Adipocyte (in vitro differentiated cells): Measurements from ENCODE around the gene MBL2.
A peak's percentile ranks its signal among the peaks of the same experiment; 100 is the strongest.

Source experiments
- DNase-seq: peaks from one replicate; pipeline ENCODE4 v3.0.0-alpha.2; 2015; ENCODE audit warnings: low read depth
- H3K27me3 ChIP-seq: replicated peaks from 2 replicates; pipeline ENCODE4 v1.7.0; 2013; ENCODE audit warnings: mild to moderate bottlenecking, low read length, moderate library complexity; ENCODE audit not compliant: control insufficient read depth, insufficient read depth
- H3K36me3 ChIP-seq: 2 replicates; pipeline ENCODE4 v1.7.0; 2013; ENCODE audit warnings: low read length, mild to moderate bottlenecking, moderate library complexity; ENCODE audit not compliant: control insufficient read depth, insufficient read depth, severe bottlenecking
- H3K4me1 ChIP-seq: 2 replicates; pipeline ENCODE4 v1.7.0; 2013; ENCODE audit warnings: mild to moderate bottlenecking, low read length, moderate library complexity; ENCODE audit not compliant: control insufficient read depth, insufficient read depth
- H3K4me3 ChIP-seq: 2 replicates; pipeline ENCODE4 v1.7.0; 2013; ENCODE audit warnings: mild to moderate bottlenecking, low read length, moderate library complexity
- H3K9ac ChIP-seq: 2 replicates; pipeline ENCODE4 v1.7.0; 2013; ENCODE audit warnings: mild to moderate bottlenecking, low read length, moderate library complexity
- H3K9me3 ChIP-seq: 2 replicates; pipeline ENCODE4 v1.7.0; 2013; ENCODE audit warnings: mild to moderate bottlenecking, low read length, moderate library complexity; ENCODE audit not compliant: control insufficient read depth

MBL2 gene

GRCh38 chr10:52752261-52752660 lies 20.3 kb downstream of the MBL2 start:
- H3K4me1 ChIP-seq = peaks cover 18% of the 10 kb centered on the region
- no peak overlapping the region for H3K9ac ChIP-seq
- H3K4me3 ChIP-seq = no peak overlapping the region
- DNase-seq = no peak
- H3K9me3 ChIP-seq = no peaks in the 10 kb centered on the region
- peaks cover 8% of the 10 kb centered on the region for H3K27me3 ChIP-seq
- H3K36me3 ChIP-seq = no peaks in the 10 kb centered on the region

GRCh38 chr10:52751337-52751736 lies 21.2 kb downstream of the MBL2 start:
- Histone ChIP-seq H3K4me1 (peaks cover 15% of the 10 kb centered on the region), H3K9ac (no peak overlapping the region), H3K36me3 (no peaks in the 10 kb centered on the region), H3K27me3 (peaks cover 8% of the 10 kb centered on the region), H3K4me3 (no peak overlapping the region), H3K9me3 (no peaks in the 10 kb centered on the region)
- no peak for DNase-seq

GRCh38 chr10:52750629-52751028 lies 22.0 kb downstream of the MBL2 start:
- Histone ChIP-seq H3K4me3 (no peak overlapping the region), H3K9ac (no peak overlapping the region), H3K4me1 (peaks cover 9% of the 10 kb centered on the region), H3K36me3 (no peaks in the 10 kb centered on the region), H3K27me3 (peaks cover 8% of the 10 kb centered on the region), H3K9me3 (no peaks in the 10 kb centered on the region)
- DNase-seq = no peak

GRCh38 chr10:52747694-52748093 lies 24.9 kb downstream of the MBL2 start:
- Histone ChIP-seq H3K4me1 (no peaks in the 10 kb centered on the region), H3K9me3 (no peaks in the 10 kb centered on the region), H3K36me3 (no peaks in the 10 kb centered on the region), H3K27me3 (peaks cover 8% of the 10 kb centered on the region), H3K9ac (no peak overlapping the region), H3K4me3 (no peak overlapping the region)
- DNase-seq = no peak

GRCh38 chr10:52746169-52746568 lies 26.4 kb downstream of the MBL2 start:
- no peak overlapping the region for H3K4me3 ChIP-seq
- no peaks in the 10 kb centered on the region for H3K4me1 ChIP-seq
- no peaks in the 10 kb centered on the region for H3K36me3 ChIP-seq
- peaks cover 4% of the 10 kb centered on the region for H3K27me3 ChIP-seq
- H3K9me3 ChIP-seq = no peaks in the 10 kb centered on the region
- no peak overlapping the region for H3K9ac ChIP-seq
- DNase-seq = no peak

GRCh38 chr10:52744057-52744805 lies 28.4 kb downstream of the MBL2 start:
- Histone ChIP-seq H3K4me1 (no peaks in the 10 kb centered on the region), H3K9ac (no peak overlapping the region), H3K4me3 (no peak overlapping the region), H3K9me3 (no peaks in the 10 kb centered on the region), H3K36me3 (no peaks in the 10 kb centered on the region), H3K27me3 (peaks cover 7% of the 10 kb centered on the region)
- DNase-seq = no peak

GRCh38 chr10:52742731-52743130 lies 29.9 kb downstream of the MBL2 start:
- no peak overlapping the region for H3K4me3 ChIP-seq
- no peaks in the 10 kb centered on the region for H3K9me3 ChIP-seq
- no peaks in the 10 kb centered on the region for H3K36me3 ChIP-seq
- peaks cover 19% of the 10 kb centered on the region for H3K27me3 ChIP-seq
- no peak for DNase-seq
- H3K4me1 ChIP-seq = no peaks in the 10 kb centered on the region
- no peak overlapping the region for H3K9ac ChIP-seq

GRCh38 chr10:52741851-52742250 lies 30.7 kb downstream of the MBL2 start:
- no peaks in the 10 kb centered on the region for H3K36me3 ChIP-seq
- H3K9me3 ChIP-seq = no peaks in the 10 kb centered on the region
- DNase-seq = no peak
- no peak overlapping the region for H3K9ac ChIP-seq
- no peak overlapping the region for H3K4me3 ChIP-seq
- peaks cover 22% of the 10 kb centered on the region for H3K27me3 ChIP-seq
- no peaks in the 10 kb centered on the region for H3K4me1 ChIP-seq

- H3K9me3 ChIP-seq = no peaks in the 10 kb centered on the region
- H3K36me3 ChIP-seq = no peaks in the 10 kb centered on the region
- peak; percentile 69 for DNase-seq
- no peaks in the 10 kb centered on the region for H3K4me1 ChIP-seq
- no peak overlapping the region for H3K4me3 ChIP-seq
- peaks cover 25% of the 10 kb centered on the region for H3K27me3 ChIP-seq
- no peak overlapping the region for H3K9ac ChIP-seq
Observed at GRCh38 chr10:52740913-52741675, 31.5 kb downstream of the MBL2 start.

- H3K4me1 ChIP-seq = no peaks in the 10 kb centered on the region
- DNase-seq = no peak
- H3K27me3 ChIP-seq = peaks cover 25% of the 10 kb centered on the region
Observed at GRCh38 chr10:52740155-52740549, 32.4 kb downstream of the MBL2 start.

GRCh38 chr10:52739380-52740154 lies 33.0 kb downstream of the MBL2 start:
- no peaks in the 10 kb centered on the region for H3K9me3 ChIP-seq
- H3K36me3 ChIP-seq = no peaks in the 10 kb centered on the region
- no peaks in the 10 kb centered on the region for H3K4me1 ChIP-seq
- H3K4me3 ChIP-seq = no peak overlapping the region
- no peak for DNase-seq
- H3K9ac ChIP-seq = no peak overlapping the region
- peaks cover 25% of the 10 kb centered on the region for H3K27me3 ChIP-seq

More at GRCh38 chr10:52740155-52740549, 32.4 kb downstream of the MBL2 start:
- no peak overlapping the region for H3K4me3 ChIP-seq
- H3K36me3 ChIP-seq = no peaks in the 10 kb centered on the region
- H3K9ac ChIP-seq = no peak overlapping the region
- H3K9me3 ChIP-seq = no peaks in the 10 kb centered on the region
